Activated naive CD4-positive, alpha-beta T cell treated with anti-CD3 and anti-CD28 coated beads for 36 hours (primary cell): Measurements from ENCODE around the gene ANKRD31. TPM values are rescaled to one million over a fixed set of nuclear protein-coding genes. Genes with fewer than 3 reads are reported as not detected.
"Not testable (repeated sequence)": the region's sequence is repeated elsewhere in the genome, so short reads cannot be mapped to it uniquely, and the experiment has no call there.

Experiments
- CTCF ChIA-PET: fragments of 350-600 bp; sonication (Branson Sonifier 250); formaldehyde crosslinking; loops from one replicate; lab custom pipeline; 2021; ENCODE audit warnings: antibody characterized with exemption; lab: Charles Lee
- DNase-seq: peaks from one replicate; pipeline ENCODE4 v3.0.0-alpha.2; 2020
- H3K27ac Mint-ChIP-seq: one replicate; pipeline ENCODE4 v1.8.0; 2021; ENCODE audit warnings: mild to moderate bottlenecking, mixed read lengths
- H3K27me3 Mint-ChIP-seq: one replicate; pipeline ENCODE4 v1.8.0; 2021; ENCODE audit warnings: low read depth, mixed read lengths
- H3K36me3 Mint-ChIP-seq: one replicate; pipeline ENCODE4 v1.8.0; 2021; ENCODE audit warnings: low read depth, mixed read lengths
- H3K4me1 Mint-ChIP-seq: one replicate; pipeline ENCODE4 v1.8.0; 2021; ENCODE audit warnings: low read depth, mixed read lengths
- H3K4me3 Mint-ChIP-seq: one replicate; pipeline ENCODE4 v1.8.0; 2021; ENCODE audit warnings: mild to moderate bottlenecking, moderate library complexity, mixed read lengths
- H3K9me3 Mint-ChIP-seq: one replicate; pipeline ENCODE4 v1.8.0; 2021; ENCODE audit warnings: mixed read lengths
- intact Hi-C: fragments of 100-400 bp; cut with micrococcal nuclease; formaldehyde crosslinking; loops from one replicate; pipeline ENCODE4 v1.15.1; 2023
- total RNA-seq, 2 experiments: library from RNA; stranded (reverse); gene quantifications; one replicate each; pipeline ENCODE4 v1.2.3, GENCODE V29; 2021

The ANKRD31 gene, protein sequence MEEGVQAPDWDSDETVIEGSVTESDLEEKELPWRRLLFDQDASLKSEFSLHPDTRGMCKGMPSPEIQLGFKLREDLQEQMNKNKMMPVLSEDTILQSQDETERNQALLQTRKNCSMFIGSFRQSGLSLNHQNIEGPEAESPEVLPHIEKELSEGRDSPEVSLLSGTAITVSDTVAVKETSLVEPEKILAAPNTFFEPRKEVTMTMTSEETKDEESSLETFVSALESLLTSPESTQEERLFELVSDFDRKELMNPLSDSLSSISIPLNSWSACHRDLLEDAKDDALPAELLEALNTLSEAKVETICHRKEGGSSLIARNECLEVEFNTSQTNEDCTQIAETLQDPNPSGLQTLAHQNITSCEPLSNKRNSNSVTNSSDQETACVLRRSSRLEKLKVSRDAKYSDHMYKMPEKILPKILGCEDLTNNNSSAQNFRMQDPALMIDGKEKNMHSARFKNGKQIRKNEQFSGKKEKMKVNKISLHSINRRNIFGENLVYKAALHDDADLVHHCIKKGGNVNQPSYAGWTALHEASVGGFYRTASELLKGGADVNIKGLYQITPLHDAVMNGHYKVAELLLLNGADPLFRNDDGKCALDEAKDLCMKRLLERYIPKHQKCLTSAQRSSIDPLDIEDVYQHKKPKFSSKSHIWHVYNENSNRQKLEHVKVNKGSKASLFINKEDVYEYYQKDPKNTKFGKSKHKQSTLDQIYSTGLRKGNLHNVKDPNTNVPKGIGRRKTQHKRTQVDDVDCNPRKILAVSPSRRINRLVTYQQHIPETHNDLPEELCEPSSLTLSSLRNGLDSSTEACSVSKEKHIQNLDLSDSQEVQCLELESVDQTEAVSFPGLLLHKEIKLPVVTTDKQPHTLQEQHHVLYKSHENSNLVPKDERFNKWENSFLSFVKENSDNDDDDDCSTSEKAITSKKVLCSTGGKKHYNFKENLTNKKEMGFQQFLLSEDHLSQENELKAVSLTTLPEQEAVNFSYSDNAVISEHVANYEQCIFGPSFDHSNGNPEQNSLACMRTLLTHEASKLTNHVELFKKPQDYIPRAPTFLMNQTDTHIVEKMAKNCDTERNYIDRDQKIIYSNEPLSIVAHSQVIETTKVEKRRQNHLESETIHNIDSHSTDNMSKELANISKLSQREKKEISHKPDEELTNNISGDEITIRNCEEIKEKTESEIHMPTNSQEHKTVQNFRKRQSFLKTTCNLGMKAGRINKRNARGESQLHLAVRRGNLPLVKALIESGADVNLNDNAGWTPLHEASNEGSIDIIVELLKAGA (N-terminal part only)
- total RNA-seq, result under 1 TPM; 0.35 to 0.36 TPM

DNA sequence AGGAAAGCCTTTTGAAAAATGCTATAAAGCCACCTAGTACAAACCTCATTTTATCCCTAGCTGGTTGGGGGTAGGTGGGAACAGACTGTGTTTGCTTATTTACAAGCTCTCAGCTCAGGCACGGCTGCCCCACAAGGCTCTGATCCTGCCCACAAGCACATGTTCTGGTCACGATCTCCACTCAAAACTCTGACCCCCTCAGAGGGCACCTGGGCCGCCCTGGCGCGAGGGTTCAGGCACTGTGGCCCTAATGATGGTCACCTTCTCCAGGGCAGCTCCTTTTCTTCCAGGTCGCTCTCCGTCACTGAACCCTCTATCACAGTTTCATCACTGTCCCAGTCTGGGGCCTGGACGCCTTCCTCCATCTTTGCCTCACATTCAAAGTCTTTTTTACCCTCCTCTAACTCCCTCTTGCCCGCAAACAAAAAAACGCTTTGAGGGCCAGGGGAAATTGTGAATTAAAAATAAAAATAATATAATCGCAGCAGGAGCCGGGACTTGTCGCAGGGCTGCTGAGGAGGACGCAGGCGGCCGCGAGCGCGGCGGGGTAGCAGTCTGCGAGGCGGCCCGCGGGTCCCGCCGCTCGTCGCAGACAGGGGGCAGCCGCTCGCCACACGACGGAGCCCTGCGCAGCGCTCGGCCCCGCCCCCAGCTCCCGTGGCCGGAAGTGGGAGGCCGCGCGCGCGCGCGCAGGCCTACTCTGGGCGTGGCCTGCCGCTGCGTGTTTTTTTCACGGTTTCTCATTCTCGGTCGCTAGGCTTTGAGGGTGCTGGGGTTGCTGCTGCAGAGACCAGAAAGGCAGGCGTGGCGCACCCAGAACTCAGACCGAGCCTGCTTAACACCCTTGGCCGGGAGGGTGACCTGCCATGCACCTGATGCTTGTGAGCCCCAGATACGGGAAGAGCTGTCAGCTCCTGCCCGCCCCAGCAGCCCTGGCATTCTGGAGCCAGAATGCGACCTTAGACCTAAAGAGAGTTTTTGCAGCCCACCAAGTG, at the start of gene ANKRD31:
TSS of gene ANKRD31 (minus strand) at position 557 of the 995 bp plus-strand sequence. CDS start at position 365, 192 bp downstream.
- Mint-ChIP-seq H3K4me1 (peaks cover 17% of the 10 kb centered on the region), H3K27ac (peak within 1 kb of the TSS; percentile 97), H3K36me3 (no peaks in the 10 kb centered on the region), H3K27me3 (no peaks in the 10 kb centered on the region), H3K4me3 (peak within 1 kb of the TSS; percentile 95), H3K9me3 (no peaks in the 10 kb centered on the region)
- intact Hi-C loops, result loop anchor here (1.0 to 10.0 kb wide), 11 partner anchors 29 to 1020 kb away; partner anchors contain the start of genes CERT1, POC5 and POLK
- CTCF ChIA-PET, result interaction anchor here (0.6 to 3.7 kb wide), 35 partner anchors 12 to 480 kb away, joined by 3 to 40 read pairs (median 4); partner anchors contain the start of genes GCNT4, HMGCR and POC5
- DNase-seq, result peak; percentile 88

DNA sequence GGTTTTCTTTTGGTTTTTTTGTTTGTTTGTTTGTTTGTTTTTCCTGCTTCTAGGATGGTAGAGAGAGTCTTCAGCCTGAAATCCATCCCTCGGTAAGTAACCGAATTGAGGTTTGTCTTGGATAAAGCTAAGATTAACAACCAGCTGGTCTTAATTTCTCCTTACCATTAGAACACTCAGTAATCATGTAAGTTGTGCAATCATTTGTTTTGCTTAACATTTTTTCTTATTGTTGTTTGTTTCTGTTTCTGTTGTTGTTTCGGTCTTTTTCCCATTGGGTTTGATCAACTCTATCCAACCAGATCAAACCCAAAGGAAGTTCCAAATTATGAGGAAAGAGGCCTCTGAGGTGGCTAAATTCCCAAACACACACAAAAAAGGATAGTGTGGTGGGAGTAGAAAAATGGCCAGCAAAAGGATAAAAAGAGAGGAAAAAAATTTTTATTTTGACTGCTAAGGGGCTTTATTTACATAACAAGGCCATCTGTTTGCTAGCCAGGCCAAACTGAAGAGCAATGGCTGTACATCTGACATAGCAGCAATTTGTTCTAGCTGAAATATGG, 49.6 kb upstream of the ANKRD31 start:
- CTCF ChIA-PET, result interaction anchor here (0.6 to 1.8 kb wide), 2 partner anchors 12 to 368 kb away, joined by 3 to 4 read pairs; no protein-coding TSS in a partner anchor
- H3K27ac Mint-ChIP-seq, result no peak overlapping the region
- H3K4me3 Mint-ChIP-seq, result no peak overlapping the region
- H3K4me1 Mint-ChIP-seq, result no peaks in the 10 kb centered on the region
- H3K27me3 Mint-ChIP-seq, result peaks cover 1% of the 10 kb centered on the region
- H3K36me3 Mint-ChIP-seq, result no peaks in the 10 kb centered on the region
- H3K9me3 Mint-ChIP-seq, result no peaks in the 10 kb centered on the region
- DNase-seq, result no peak
- intact Hi-C loops, result no loop called here

GRCh38 chr5:75282581-75282980, 45.9 kb upstream of the ANKRD31 start:
- intact Hi-C loops, result no loop called here

GRCh38 chr5:75281716-75282465, 45.2 kb upstream of the ANKRD31 start:
- Mint-ChIP-seq H3K36me3 (no peaks in the 10 kb centered on the region), H3K27me3 (no peaks in the 10 kb centered on the region), H3K9me3 (no peaks in the 10 kb centered on the region), H3K4me3 (no peak overlapping the region), H3K4me1 (no peaks in the 10 kb centered on the region), H3K27ac (no peak overlapping the region)
- intact Hi-C loops, result no loop called here
- CTCF ChIA-PET, result interaction anchor here (0.6 to 0.9 kb wide), 2 partner anchors 11 to 602 kb away, joined by 3 to 7 read pairs; no protein-coding TSS in a partner anchor
- DNase-seq, result no peak

More at GRCh38 chr5:75282581-75282980, 45.9 kb upstream of the ANKRD31 start:
- H3K27me3 Mint-ChIP-seq, result no peaks in the 10 kb centered on the region
- no peak overlapping the region for H3K27ac Mint-ChIP-seq
- CTCF ChIA-PET, result interaction anchor here (0.9 kb wide), 1 partner anchor 11 kb away, joined by 7 read pairs; no protein-coding TSS in a partner anchor
- no peaks in the 10 kb centered on the region for H3K9me3 Mint-ChIP-seq
- H3K36me3 Mint-ChIP-seq, result no peaks in the 10 kb centered on the region
- DNase-seq, result no peak
- no peak overlapping the region for H3K4me3 Mint-ChIP-seq
- H3K4me1 Mint-ChIP-seq, result no peaks in the 10 kb centered on the region

- CTCF ChIA-PET, result interaction anchor here (1.1 to 1.6 kb wide), 2 partner anchors 11 to 43 kb away, joined by 3 to 4 read pairs; partner anchors contain the start of gene ANKRD31
- no peak overlapping the region for H3K4me3 Mint-ChIP-seq
- no peaks in the 10 kb centered on the region for H3K27me3 Mint-ChIP-seq
- intact Hi-C loops, result loop anchor here (5.0 kb wide), 1 partner anchor 403 kb away; no protein-coding TSS in a partner anchor
- H3K36me3 Mint-ChIP-seq, result no peaks in the 10 kb centered on the region
- H3K9me3 Mint-ChIP-seq, result no peaks in the 10 kb centered on the region
- no peaks in the 10 kb centered on the region for H3K4me1 Mint-ChIP-seq
- no peak overlapping the region for H3K27ac Mint-ChIP-seq
- DNase-seq, result no peak
Measured at GRCh38 chr5:75279321-75279720, 42.6 kb upstream of the ANKRD31 start.

DNA sequence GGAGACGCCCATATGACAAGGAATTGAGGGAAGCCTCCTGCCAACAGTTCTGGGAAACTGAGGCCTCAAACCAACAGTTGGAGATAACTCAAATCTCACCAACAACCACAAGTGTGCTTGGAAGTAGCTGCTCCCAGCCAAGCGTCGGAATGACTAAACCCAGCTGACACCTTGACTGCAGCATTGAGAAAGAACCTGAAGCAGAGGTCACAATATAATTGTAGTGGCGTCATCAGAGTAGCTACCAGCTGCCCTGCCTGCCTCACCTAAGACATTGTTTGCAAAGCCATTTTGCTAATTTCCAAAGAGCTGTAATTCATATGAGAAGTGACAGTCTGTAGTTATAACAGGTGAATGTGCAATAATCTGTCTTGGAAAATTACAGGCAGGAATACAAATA, 40.8 kb upstream of the ANKRD31 start:
- DNase-seq, result no peak
- no peak overlapping the region for H3K4me3 Mint-ChIP-seq
- CTCF ChIA-PET, result interaction anchor here (0.7 kb wide), 1 partner anchor 112 kb away, joined by 3 read pairs; no protein-coding TSS in a partner anchor
- intact Hi-C loops, result loop anchor here (5.0 kb wide), 1 partner anchor 405 kb away; no protein-coding TSS in a partner anchor
- H3K9me3 Mint-ChIP-seq, result no peaks in the 10 kb centered on the region
- H3K27me3 Mint-ChIP-seq, result no peaks in the 10 kb centered on the region
- no peak overlapping the region for H3K27ac Mint-ChIP-seq
- H3K36me3 Mint-ChIP-seq, result no peaks in the 10 kb centered on the region
- no peaks in the 10 kb centered on the region for H3K4me1 Mint-ChIP-seq

- Mint-ChIP-seq H3K27me3 (no peaks in the 10 kb centered on the region), H3K4me1 (no peaks in the 10 kb centered on the region), H3K9me3 (no peaks in the 10 kb centered on the region), H3K36me3 (no peaks in the 10 kb centered on the region), H3K4me3 (no peak overlapping the region), H3K27ac (no peak overlapping the region)
- CTCF ChIA-PET, result interaction anchor here (0.6 kb wide), 1 partner anchor 1686 kb away, joined by 3 read pairs; no protein-coding TSS in a partner anchor
- intact Hi-C loops, result loop anchor here (5.0 kb wide), 1 partner anchor 407 kb away; no protein-coding TSS in a partner anchor
- no peak for DNase-seq
Measured at GRCh38 chr5:75275756-75276155, 39.1 kb upstream of the ANKRD31 start.

DNA sequence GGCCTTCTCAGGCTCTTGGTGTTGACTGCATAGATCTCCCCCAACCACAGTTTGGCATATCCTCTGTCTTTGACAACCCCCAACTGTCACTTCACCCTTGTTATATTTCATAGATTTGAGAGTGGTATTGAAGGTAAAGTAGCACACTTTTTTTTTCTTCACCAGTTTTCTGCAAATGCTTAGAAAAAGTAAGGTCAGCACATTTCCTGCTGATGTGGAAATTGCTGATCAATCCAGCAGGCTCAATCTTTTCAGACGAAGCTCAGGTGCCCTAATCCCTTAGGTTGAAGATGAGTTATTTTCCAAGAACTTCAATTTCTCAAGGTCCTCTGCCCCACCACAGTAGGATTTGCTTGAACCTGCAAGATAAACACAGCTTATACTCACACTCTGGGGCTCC, 38.5 kb upstream of the ANKRD31 start:
- no peaks in the 10 kb centered on the region for H3K36me3 Mint-ChIP-seq
- DNase-seq, result no peak
- no peaks in the 10 kb centered on the region for H3K4me1 Mint-ChIP-seq
- intact Hi-C loops, result loop anchor here (5.0 kb wide), 1 partner anchor 407 kb away; no protein-coding TSS in a partner anchor
- CTCF ChIA-PET, result interaction anchor here (0.6 kb wide), 1 partner anchor 1685 kb away, joined by 3 read pairs; no protein-coding TSS in a partner anchor
- H3K9me3 Mint-ChIP-seq, result no peaks in the 10 kb centered on the region
- H3K27ac Mint-ChIP-seq, result no peak overlapping the region
- no peak overlapping the region for H3K4me3 Mint-ChIP-seq
- H3K27me3 Mint-ChIP-seq, result no peaks in the 10 kb centered on the region

DNA sequence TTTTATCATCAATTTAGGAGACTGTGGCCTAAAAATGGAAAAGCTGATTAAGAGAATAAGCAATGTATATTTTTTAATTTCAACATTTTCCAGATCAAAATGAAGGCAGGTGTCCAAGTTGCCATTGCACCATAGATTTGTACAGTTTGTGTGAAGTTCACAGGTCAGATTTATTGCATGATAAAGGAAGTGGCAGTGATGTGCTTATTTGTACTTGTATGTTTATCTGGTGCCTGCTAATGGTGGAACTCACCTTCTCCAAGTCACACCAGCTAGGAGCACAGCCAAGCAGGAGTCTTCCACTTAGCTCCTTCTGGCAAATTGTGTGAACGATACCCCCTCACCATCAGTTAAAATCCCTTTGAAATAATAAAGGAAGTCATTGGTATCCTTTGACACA, 37.8 kb upstream of the ANKRD31 start:
- Mint-ChIP-seq H3K4me3 (no peak overlapping the region), H3K27me3 (no peaks in the 10 kb centered on the region), H3K9me3 (no peaks in the 10 kb centered on the region), H3K4me1 (no peaks in the 10 kb centered on the region), H3K27ac (no peak overlapping the region), H3K36me3 (no peaks in the 10 kb centered on the region)
- CTCF ChIA-PET, result interaction anchor here (0.6 kb wide), 1 partner anchor 12 kb away, joined by 4 read pairs; no protein-coding TSS in a partner anchor
- no peak for DNase-seq
- intact Hi-C loops, result no loop called here

- H3K4me3 Mint-ChIP-seq, H3K9me3 Mint-ChIP-seq, DNase-seq, H3K36me3 Mint-ChIP-seq, intact Hi-C loops, H3K4me1 Mint-ChIP-seq, H3K27ac Mint-ChIP-seq, H3K27me3 Mint-ChIP-seq, CTCF ChIA-PET: not testable (repeated sequence)
Measured at GRCh38 chr5:75270605-75271004, 33.9 kb upstream of the ANKRD31 start.
